HEK293 (cell line): ENCODE measurements around the gene ZWILCH.

Experiments
- CTCF ChIA-PET: fragments of 350-600 bp; formaldehyde crosslinking; extraction: SDS; loops from one replicate; lab custom pipeline; 2021; ENCODE audit warnings: antibody characterized with exemption; lab: Yijun Ruan, JAX
- POLR2A ChIA-PET: fragments of 300-600 bp; formaldehyde crosslinking; extraction: SDS; loops from one replicate; lab custom pipeline; 2020; ENCODE audit warnings: antibody characterized with exemption, inconsistent platforms; lab: Yijun Ruan, JAX
- H3K27ac ChIP-seq: fragments of 200-500 bp; sonication (Bioruptor generic); 2 replicates; pipeline ENCODE4 v1.5.1; 2014; ENCODE audit warnings: low read depth, low read length, control low read depth, inconsistent platforms; ENCODE audit errors: extremely low read depth
- H3K36me3 ChIP-seq, 2 experiments: fragments of 200-500 bp in 1 of 2; sonication (Bioruptor generic) in 1 of 2; 1 replicate in 1 of 2; 2 replicates in 1 of 2; pipeline ENCODE4 v1.5.1; 2014 to 2017; ENCODE audit warnings: inconsistent platforms in 2 of 2, low read length in 2 of 2; ENCODE audit not compliant: control insufficient read depth in 2 of 2, insufficient read depth in 1 of 2
- H3K4me1 ChIP-seq: fragments of 200-500 bp; sonication (Bioruptor generic); 2 replicates; pipeline ENCODE4 v1.5.1; 2014; ENCODE audit warnings: mild to moderate bottlenecking, low read length, inconsistent platforms; ENCODE audit not compliant: control insufficient read depth, insufficient read depth
- H3K4me3 ChIP-seq: 2 replicates; pipeline ENCODE4 v1.5.1; 2011; ENCODE audit warnings: low read depth, mild to moderate bottlenecking, control low read depth, low read length, moderate library complexity
- H3K9me3 ChIP-seq: fragments of 200-500 bp; sonication (Bioruptor generic); 2 replicates; pipeline ENCODE4 v1.5.1; 2014; ENCODE audit warnings: low read depth, low read length, inconsistent platforms; ENCODE audit not compliant: control insufficient read depth, insufficient read depth
- MEIS1 ChIP-seq: sonication (generic); formaldehyde crosslinking; IDR thresholded peaks from 2 replicates; pipeline ENCODE4 v1.8.1; 2022; ENCODE audit warnings: missing genetic modification reagents, mild to moderate bottlenecking, borderline replicate concordance
- ZBTB17 ChIP-seq: fragments of 450-650 bp; formaldehyde crosslinking; IDR thresholded peaks from 2 replicates; pipeline ENCODE4 v1.5.1; 2016; ENCODE audit warnings: missing biosample characterization, missing genetic modification characterization
- ZBTB7A ChIP-seq: fragments of 450-650 bp; formaldehyde crosslinking; IDR thresholded peaks from 2 replicates; pipeline ENCODE4 v1.5.1; 2016; ENCODE audit warnings: low read depth, missing biosample characterization, missing genetic modification characterization
- ZBTB8A ChIP-seq: fragments of 450-650 bp; formaldehyde crosslinking; IDR thresholded peaks from 2 replicates; pipeline ENCODE4 v1.5.1; 2016; ENCODE audit warnings: missing biosample characterization, missing genetic modification characterization
- ZNF10 ChIP-seq: fragments of 450-650 bp; formaldehyde crosslinking; IDR thresholded peaks from 2 replicates; pipeline ENCODE4 v1.5.1; 2017; ENCODE audit warnings: missing biosample characterization, missing genetic modification characterization
- ZNF155 ChIP-seq: fragments of 450-650 bp; formaldehyde crosslinking; IDR thresholded peaks from 2 replicates; pipeline ENCODE4 v1.5.1; 2016; ENCODE audit warnings: missing biosample characterization, missing genetic modification characterization
- ZNF184 ChIP-seq: fragments of 450-650 bp; IDR thresholded peaks from 2 replicates; pipeline ENCODE4 v1.5.1; 2018; ENCODE audit warnings: missing biosample characterization, mild to moderate bottlenecking, missing genetic modification characterization
- ZNF19 ChIP-seq: fragments of 450-650 bp; formaldehyde crosslinking; IDR thresholded peaks from 2 replicates; pipeline ENCODE4; 2016; ENCODE audit warnings: missing biosample characterization, missing genetic modification characterization, low read depth
- ZNF239 ChIP-seq: fragments of 450-650 bp; formaldehyde crosslinking; IDR thresholded peaks from 2 replicates; pipeline ENCODE4 v1.5.1; 2016; ENCODE audit warnings: missing biosample characterization, missing genetic modification characterization
- ZNF292 ChIP-seq: fragments of 450-650 bp; formaldehyde crosslinking; IDR thresholded peaks from 2 replicates; pipeline ENCODE4 v1.5.1; 2016; ENCODE audit warnings: low read depth, missing biosample characterization, missing genetic modification characterization, borderline replicate concordance
- ZNF302 ChIP-seq: fragments of 450-650 bp; formaldehyde crosslinking; IDR thresholded peaks from 2 replicates; pipeline ENCODE4 v1.5.1; 2016; ENCODE audit warnings: missing biosample characterization, missing genetic modification characterization, low read depth
- ZNF37A ChIP-seq: fragments of 450-650 bp; IDR thresholded peaks from 2 replicates; pipeline ENCODE4 v1.5.1; 2018; ENCODE audit warnings: missing biosample characterization, missing genetic modification characterization
- ZNF560 ChIP-seq: fragments of 450-650 bp; formaldehyde crosslinking; IDR thresholded peaks from 2 replicates; pipeline ENCODE4 v1.5.1; 2017; ENCODE audit warnings: missing biosample characterization, missing genetic modification characterization, borderline replicate concordance
- ZNF621 ChIP-seq: fragments of 450-650 bp; formaldehyde crosslinking; IDR thresholded peaks from 2 replicates; pipeline ENCODE4 v1.5.1; 2017; ENCODE audit warnings: missing biosample characterization, missing genetic modification characterization
- ZNF677 ChIP-seq: fragments of 450-650 bp; IDR thresholded peaks from 2 replicates; pipeline ENCODE4 v1.5.0; 2018; ENCODE audit warnings: missing biosample characterization, mild to moderate bottlenecking, missing genetic modification characterization, moderate library complexity
- ZNF701 ChIP-seq: fragments of 450-650 bp; formaldehyde crosslinking; IDR thresholded peaks from 2 replicates; pipeline ENCODE4 v1.5.1; 2016; ENCODE audit warnings: missing biosample characterization, missing genetic modification characterization
- ZNF768 ChIP-seq: fragments of 450-650 bp; formaldehyde crosslinking; IDR thresholded peaks from 2 replicates; pipeline ENCODE4 v1.5.1; 2018; ENCODE audit warnings: missing biosample characterization, mild to moderate bottlenecking, missing genetic modification characterization
- TF ChIP-seq, protein P1 (sequence below): fragments of 450-650 bp; formaldehyde crosslinking; IDR thresholded peaks from 2 replicates; pipeline ENCODE4 v1.5.1; 2016; ENCODE audit warnings: missing biosample characterization, missing genetic modification characterization, low read depth
- TF ChIP-seq, protein P2 (sequence below): fragments of 450-650 bp; formaldehyde crosslinking; IDR thresholded peaks from 2 replicates; pipeline ENCODE4 v1.5.1; 2016; ENCODE audit warnings: missing biosample characterization, missing genetic modification characterization
- TF ChIP-seq, protein P3 (sequence below): fragments of 450-650 bp; IDR thresholded peaks from 2 replicates; pipeline ENCODE4 v1.5.1; 2018; ENCODE audit warnings: missing biosample characterization, missing genetic modification characterization
- TF ChIP-seq, protein P4 (sequence below): fragments of 450-650 bp; formaldehyde crosslinking; IDR thresholded peaks from 2 replicates; pipeline ENCODE4 v1.5.1; 2016; ENCODE audit warnings: missing biosample characterization, missing genetic modification characterization

Gene ZWILCH

DNA sequence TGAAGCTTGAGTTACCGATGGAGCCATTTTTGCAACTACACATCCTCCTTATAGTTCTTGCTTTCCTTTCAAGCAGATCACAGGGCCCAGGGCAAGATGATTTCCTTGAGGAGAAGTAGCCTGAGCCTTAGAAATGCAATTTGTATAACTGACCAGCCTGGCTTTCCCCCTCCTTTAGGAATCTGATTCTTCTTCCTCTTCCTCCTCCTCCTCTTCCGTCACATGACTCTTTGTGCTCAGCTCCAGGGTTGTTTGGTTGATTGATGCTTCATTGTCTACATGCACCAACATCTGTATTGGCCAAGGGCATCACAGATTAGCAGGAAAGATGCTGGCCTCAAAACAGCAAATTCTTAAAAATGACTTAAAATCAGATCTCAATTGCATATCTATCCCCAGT is 10.9 kb upstream of the ZWILCH start:
- 0 out of 2 replicates have a peak, but pooled peaks have one; percentile 15 for TF ChIP-seq ZBTB17 (tag by site-specific recombination)
- TF ChIP-seq, protein P1, sequence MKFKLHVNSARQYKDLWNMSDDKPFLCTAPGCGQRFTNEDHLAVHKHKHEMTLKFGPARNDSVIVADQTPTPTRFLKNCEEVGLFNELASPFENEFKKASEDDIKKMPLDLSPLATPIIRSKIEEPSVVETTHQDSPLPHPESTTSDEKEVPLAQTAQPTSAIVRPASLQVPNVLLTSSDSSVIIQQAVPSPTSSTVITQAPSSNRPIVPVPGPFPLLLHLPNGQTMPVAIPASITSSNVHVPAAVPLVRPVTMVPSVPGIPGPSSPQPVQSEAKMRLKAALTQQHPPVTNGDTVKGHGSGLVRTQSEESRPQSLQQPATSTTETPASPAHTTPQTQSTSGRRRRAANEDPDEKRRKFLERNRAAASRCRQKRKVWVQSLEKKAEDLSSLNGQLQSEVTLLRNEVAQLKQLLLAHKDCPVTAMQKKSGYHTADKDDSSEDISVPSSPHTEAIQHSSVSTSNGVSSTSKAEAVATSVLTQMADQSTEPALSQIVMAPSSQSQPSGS (tag by site-specific recombination): no peak
- no peak for TF ChIP-seq ZNF677 (tag by site-specific recombination)
- TF ChIP-seq, protein P2, sequence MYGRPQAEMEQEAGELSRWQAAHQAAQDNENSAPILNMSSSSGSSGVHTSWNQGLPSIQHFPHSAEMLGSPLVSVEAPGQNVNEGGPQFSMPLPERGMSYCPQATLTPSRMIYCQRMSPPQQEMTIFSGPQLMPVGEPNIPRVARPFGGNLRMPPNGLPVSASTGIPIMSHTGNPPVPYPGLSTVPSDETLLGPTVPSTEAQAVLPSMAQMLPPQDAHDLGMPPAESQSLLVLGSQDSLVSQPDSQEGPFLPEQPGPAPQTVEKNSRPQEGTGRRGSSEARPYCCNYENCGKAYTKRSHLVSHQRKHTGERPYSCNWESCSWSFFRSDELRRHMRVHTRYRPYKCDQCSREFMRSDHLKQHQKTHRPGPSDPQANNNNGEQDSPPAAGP (tag by site-specific recombination): no peak
- TF ChIP-seq ZBTB7A (tag by site-specific recombination): no peak
- no peak for TF ChIP-seq ZNF10 (tag by site-specific recombination)
- TF ChIP-seq ZNF37A (tag by site-specific recombination): no peak
- TF ChIP-seq ZBTB8A (tag by site-specific recombination): no peak
- TF ChIP-seq ZNF621: no peak
- TF ChIP-seq, protein P3, sequence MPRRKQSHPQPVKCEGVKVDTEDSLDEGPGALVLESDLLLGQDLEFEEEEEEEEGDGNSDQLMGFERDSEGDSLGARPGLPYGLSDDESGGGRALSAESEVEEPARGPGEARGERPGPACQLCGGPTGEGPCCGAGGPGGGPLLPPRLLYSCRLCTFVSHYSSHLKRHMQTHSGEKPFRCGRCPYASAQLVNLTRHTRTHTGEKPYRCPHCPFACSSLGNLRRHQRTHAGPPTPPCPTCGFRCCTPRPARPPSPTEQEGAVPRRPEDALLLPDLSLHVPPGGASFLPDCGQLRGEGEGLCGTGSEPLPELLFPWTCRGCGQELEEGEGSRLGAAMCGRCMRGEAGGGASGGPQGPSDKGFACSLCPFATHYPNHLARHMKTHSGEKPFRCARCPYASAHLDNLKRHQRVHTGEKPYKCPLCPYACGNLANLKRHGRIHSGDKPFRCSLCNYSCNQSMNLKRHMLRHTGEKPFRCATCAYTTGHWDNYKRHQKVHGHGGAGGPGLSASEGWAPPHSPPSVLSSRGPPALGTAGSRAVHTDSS: peak; percentile 71; the same call in 1 of the 2 replicates
- Histone ChIP-seq H3K36me3 (peaks cover 72 to 93% of the 10 kb centered on the region in 2 experiments), H3K4me3 (no peak overlapping the region), H3K27ac (no peak overlapping the region), H3K9me3 (no peaks in the 10 kb centered on the region), H3K4me1 (peaks cover 2% of the 10 kb centered on the region; the same call in 1 of the 2 replicates)
- CTCF ChIA-PET: interaction anchor here (0.8 kb wide), 1 partner anchor 1175 kb away, joined by 3 read pairs; no protein-coding TSS in a partner anchor
- POLR2A ChIA-PET: interaction anchor here (1.1 kb wide), 1 partner anchor 9 kb away, joined by 4 read pairs; no protein-coding TSS in a partner anchor

DNA sequence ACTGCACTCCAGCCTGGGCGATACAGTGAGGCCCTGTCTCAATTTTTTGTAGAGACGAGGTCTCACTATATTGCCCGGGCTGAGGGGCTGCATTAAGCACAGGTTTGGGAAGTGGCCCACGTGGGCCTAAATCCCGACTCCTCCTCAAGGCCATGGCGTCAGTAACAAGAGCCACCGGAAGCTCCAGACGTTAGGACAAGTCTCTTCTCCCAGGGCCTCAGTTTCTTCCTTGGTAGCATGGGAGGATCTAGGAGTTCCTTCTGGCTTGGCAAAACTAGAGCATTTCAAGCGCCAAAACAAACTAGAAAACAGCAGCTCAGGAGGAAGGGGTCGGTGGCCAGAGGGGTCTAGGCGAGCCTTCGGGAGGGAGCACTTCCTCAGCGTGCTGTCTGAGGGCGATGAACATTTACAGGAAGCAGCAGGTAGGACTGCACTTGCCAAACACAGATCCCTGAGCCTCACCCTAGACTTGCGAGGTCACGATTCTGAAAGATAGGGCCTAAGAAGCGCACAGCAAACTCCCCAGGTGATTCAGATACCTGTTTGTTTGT is 8.1 kb upstream of the ZWILCH start:
- Histone ChIP-seq H3K27ac (peak overlapping the region; percentile 65), H3K4me1 (peaks cover 2% of the 10 kb centered on the region; the same call in 1 of the 2 replicates), H3K36me3 (peaks cover 79 to 95% of the 10 kb centered on the region in 2 experiments), H3K4me3 (peak overlapping the region; percentile 75), H3K9me3 (no peaks in the 10 kb centered on the region)
- TF ChIP-seq ZNF155 (tag by site-specific recombination) (no peak), ZNF768 (tag by site-specific recombination) (0 out of 2 replicates have a peak, but pooled peaks have one; percentile 9)
- CTCF ChIA-PET: interaction anchor here (0.6 to 3.2 kb wide), 24 partner anchors 8 to 684 kb away, joined by 3 to 58 read pairs (median 8); partner anchors contain the start of genes MAP2K1 and ZWILCH
- POLR2A ChIA-PET: interaction anchor here (0.6 to 3.5 kb wide), 6 partner anchors 8 to 119 kb away, joined by 3 to 26 read pairs (median 7); partner anchors contain the start of gene MAP2K1

DNA sequence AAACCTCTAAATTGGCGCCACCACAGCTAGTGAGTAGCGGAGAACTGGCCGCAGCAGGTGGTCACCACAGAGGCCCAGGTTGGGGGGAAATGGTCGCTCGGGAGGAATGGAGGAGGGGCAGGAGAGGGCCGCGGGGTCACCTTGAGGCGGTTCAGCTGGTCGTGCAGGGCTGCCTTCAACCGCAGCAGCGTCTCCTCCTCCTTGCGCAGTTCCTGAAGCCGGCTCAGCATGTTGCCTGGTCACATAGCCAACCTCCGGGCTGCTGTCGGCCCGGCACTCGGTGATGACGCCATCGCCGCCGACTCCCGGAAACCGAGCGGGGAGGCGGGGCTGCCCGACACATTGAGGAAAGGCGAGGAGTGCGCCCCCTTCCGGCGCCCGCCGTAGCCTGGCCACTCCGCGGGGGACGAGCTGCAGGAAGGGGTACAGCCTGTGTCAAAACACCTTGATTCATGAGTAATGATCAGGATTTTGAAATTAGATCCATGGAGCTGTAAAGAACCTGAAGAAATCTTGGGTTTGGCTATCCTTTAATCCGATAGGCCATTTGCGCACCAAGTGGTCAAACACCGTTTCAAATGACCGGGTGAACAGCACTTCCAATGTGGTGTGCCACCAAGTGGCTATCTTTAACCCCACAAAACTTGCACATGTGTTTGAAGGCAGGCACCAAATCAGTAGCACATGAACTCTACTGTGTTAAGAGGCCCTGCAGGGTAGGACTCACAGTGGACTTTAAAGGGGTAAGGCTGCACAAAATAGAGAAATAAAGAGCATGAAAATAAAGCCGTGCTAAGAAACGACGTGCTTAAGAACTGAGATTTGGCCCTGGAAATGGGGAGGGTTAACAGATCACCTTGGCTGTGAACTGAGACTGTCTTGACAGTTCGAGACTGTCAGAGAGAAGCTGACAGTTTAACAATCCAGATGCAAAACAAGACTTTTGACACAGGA is 7.3 kb upstream of the ZWILCH start, which contains the start of gene SNAPC5:
TSS of gene SNAPC5 (minus strand) at position 261 of the 954 bp plus-strand sequence. CDS start at position 230, 31 bp downstream.
- Histone ChIP-seq H3K9me3 (no peaks in the 10 kb centered on the region), H3K36me3 (peaks cover 79 to 95% of the 10 kb centered on the region in 2 experiments), H3K4me1 (peaks cover 2% of the 10 kb centered on the region; the same call in 1 of the 2 replicates), H3K4me3 (peak within 1 kb of the TSS; percentile 75), H3K27ac (peak within 1 kb of the TSS; percentile 65)
- CTCF ChIA-PET: interaction anchor here (0.6 to 3.2 kb wide), 54 partner anchors 9 to 770 kb away, joined by 3 to 58 read pairs (median 4); partner anchors contain the start of genes MAP2K1, RAB11A and ZWILCH
- POLR2A ChIA-PET: interaction anchor here (0.6 to 3.5 kb wide), 9 partner anchors 9 to 975 kb away, joined by 3 to 26 read pairs (median 4); partner anchors contain the start of genes MAP2K1 and TIPIN
- no peak for TF ChIP-seq ZNF19 (tag by site-specific recombination)
- TF ChIP-seq MEIS1 (CRISPR knock-in tag): no peak
- TF ChIP-seq ZNF701 (tag by site-specific recombination): no peak
- TF ChIP-seq ZNF677 (tag by site-specific recombination): no peak
- 0 out of 2 replicates have a peak, but pooled peaks have one; percentile 13 for TF ChIP-seq ZNF292
- TF ChIP-seq ZNF239 (tag by site-specific recombination): peak; percentile 37; the same call in 1 of the 2 replicates
- TF ChIP-seq ZNF302 (tag by site-specific recombination): no peak
- no peak for TF ChIP-seq ZNF560 (tag by site-specific recombination)
- TF ChIP-seq, protein P4, sequence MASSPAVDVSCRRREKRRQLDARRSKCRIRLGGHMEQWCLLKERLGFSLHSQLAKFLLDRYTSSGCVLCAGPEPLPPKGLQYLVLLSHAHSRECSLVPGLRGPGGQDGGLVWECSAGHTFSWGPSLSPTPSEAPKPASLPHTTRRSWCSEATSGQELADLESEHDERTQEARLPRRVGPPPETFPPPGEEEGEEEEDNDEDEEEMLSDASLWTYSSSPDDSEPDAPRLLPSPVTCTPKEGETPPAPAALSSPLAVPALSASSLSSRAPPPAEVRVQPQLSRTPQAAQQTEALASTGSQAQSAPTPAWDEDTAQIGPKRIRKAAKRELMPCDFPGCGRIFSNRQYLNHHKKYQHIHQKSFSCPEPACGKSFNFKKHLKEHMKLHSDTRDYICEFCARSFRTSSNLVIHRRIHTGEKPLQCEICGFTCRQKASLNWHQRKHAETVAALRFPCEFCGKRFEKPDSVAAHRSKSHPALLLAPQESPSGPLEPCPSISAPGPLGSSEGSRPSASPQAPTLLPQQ (tag by site-specific recombination): peak; percentile 91
- TF ChIP-seq ZNF184: peak; percentile 81; the same call in 1 of the 2 replicates
